NCI-H510A treated with DMSO at 0.1 percent for 48 hours (cell line): ENCODE results near the gene LYPLA2.

ENCODE experiments used
- DNase-seq: peaks from one replicate; lab custom pipeline; 2025; lab: John Stamatoyannopoulos, UW

The LYPLA2 gene

GRCh38 chr1:23790696-23791515 lies at the start of gene LYPLA2:
Gene LYPLA2, plus strand, starts transcription at chr1:23791145. Its CDS starts 1,538 bp downstream, at chr1:23792683.
- DNase-seq, result peak; percentile 73

- no peak for DNase-seq
Measured at GRCh38 chr1:23741609-23742008, 49.3 kb upstream of the LYPLA2 start.

GRCh38 chr1:23742670-23743286 lies 48.2 kb upstream of the LYPLA2 start:
- peak; percentile 61 for DNase-seq

- peak; percentile 61 for DNase-seq
Measured at GRCh38 chr1:23743287-23744152, 47.4 kb upstream of the LYPLA2 start, which contains the start of gene ELOA. Gene ELOA, plus strand, starts transcription at chr1:23743471. Its CDS starts 33 bp downstream, at chr1:23743504.

GRCh38 chr1:23745515-23745914 lies 45.4 kb upstream of the LYPLA2 start:
- peak; percentile 28 for DNase-seq

GRCh38 chr1:23748016-23748415 lies 42.9 kb upstream of the LYPLA2 start:
- DNase-seq, result no peak

- peak; percentile 32 for DNase-seq
Measured at GRCh38 chr1:23751050-23751814, 39.7 kb upstream of the LYPLA2 start.

GRCh38 chr1:23751815-23752200 lies 39.1 kb upstream of the LYPLA2 start:
- no peak for DNase-seq

- DNase-seq, result no peak
Measured at GRCh38 chr1:23752909-23753308, 38.0 kb upstream of the LYPLA2 start.

- no peak for DNase-seq
Measured at GRCh38 chr1:23756676-23757075, 34.3 kb upstream of the LYPLA2 start.

GRCh38 chr1:23757812-23758211 lies 33.1 kb upstream of the LYPLA2 start:
- no peak for DNase-seq

GRCh38 chr1:23759277-23759676 lies 31.7 kb upstream of the LYPLA2 start:
- DNase-seq, result no peak

GRCh38 chr1:23763041-23763577 lies 27.8 kb upstream of the LYPLA2 start:
- DNase-seq, result no peak

- DNase-seq, result no peak
Measured at GRCh38 chr1:23768733-23769132, 22.2 kb upstream of the LYPLA2 start.

- peak; percentile 65 for DNase-seq
Measured at GRCh38 chr1:23772049-23772853, 18.7 kb upstream of the LYPLA2 start.

GRCh38 chr1:23772854-23773242 lies 18.1 kb upstream of the LYPLA2 start:
- no peak for DNase-seq

- DNase-seq, result no peak
Measured at GRCh38 chr1:23774174-23774880, 16.6 kb upstream of the LYPLA2 start.

GRCh38 chr1:23776217-23776616 lies 14.7 kb upstream of the LYPLA2 start:
- DNase-seq, result no peak

- peak; percentile 84 for DNase-seq
Measured at GRCh38 chr1:23777979-23778814, 12.7 kb upstream of the LYPLA2 start, which contains the start of gene PITHD1. Gene PITHD1, plus strand, starts transcription at chr1:23778418. Its CDS starts 98 bp downstream, at chr1:23778516.
